ENCODE data around the gene KAZALD1.

GRCh38 chr10:101079874-101080273 lies 18.1 kb downstream of the KAZALD1 start:
- TF ChIP-seq CTCF (IDR thresholded peaks at IDR 0.05 in 8 of 11, conservative IDR thresholded peaks at IDR 0.05 in 3 of 11) (no peak), POLR2A (IDR thresholded peaks at IDR 0.05) (no peak), POLR2AphosphoS5 (IDR thresholded peaks at IDR 0.05) (no peak)

Measured in spleen (tissue), 7 donors.